ENCODE results near the gene PDAP1.
A peak's percentile ranks its signal among the peaks of the same experiment; 100 is the strongest.
"Not testable (repeated sequence)": the region's sequence is repeated elsewhere in the genome, so short reads cannot be mapped to it uniquely, and the experiment has no call there.

Gene PDAP1

DNA sequence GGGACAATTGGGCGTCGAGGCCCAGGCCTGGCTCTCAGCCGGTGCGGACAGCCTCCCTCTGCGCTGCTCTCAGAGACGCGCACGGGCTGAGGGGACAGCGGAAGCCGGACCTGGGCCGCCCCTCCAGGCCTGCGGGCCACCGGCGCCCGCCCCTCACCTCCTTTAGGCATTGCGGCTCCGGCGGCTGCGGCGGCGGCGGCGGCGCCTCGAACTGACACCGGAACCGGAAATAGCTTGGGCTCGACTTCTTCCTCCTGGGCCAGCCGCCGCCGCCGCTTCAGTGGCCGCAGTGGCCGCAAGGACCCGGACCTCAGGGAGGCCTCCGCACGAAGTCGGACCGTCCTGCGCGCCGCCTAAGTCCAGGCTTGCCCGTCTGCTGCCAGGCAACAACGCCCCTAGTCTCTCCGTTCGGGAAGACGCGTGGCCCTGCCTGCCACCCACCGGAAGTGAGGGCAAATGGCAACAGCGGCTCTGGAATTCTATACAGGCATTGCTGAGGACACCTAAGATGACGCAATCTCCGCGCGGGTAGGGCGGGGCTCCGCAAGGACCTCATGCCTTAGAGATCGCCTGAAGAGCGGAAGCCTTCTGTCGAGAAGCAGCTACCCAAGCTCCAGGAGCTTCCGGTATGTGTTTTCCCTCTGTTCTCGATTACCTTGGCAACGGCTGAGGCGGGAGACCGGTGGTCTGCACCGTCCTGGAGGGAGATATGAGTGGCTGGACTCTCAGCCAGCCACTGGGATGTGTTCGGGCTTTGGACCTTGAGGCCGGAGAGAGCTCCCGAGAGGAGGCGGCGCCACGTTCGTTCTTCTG is at the start of gene PDAP1, which contains the start of gene BUD31:
PDAP1 (minus strand) TSS at position 219 of the 813 bp plus-strand sequence; CDS start at position 170, 49 bp downstream.
BUD31 (plus strand) TSS at position 591 of the 813 bp plus-strand sequence. CDS start 2,124 bp downstream, outside the sequence.
- peak; percentile 86 to 92 (median 86) for DNase-seq (ENCODE audit: low read depth in 3 of 3)

GRCh38 chr7:99457650-99458493 is 49.5 kb upstream of the PDAP1 start:
- DNase-seq (ENCODE audit: low read depth in 3 of 3): no peak

DNA sequence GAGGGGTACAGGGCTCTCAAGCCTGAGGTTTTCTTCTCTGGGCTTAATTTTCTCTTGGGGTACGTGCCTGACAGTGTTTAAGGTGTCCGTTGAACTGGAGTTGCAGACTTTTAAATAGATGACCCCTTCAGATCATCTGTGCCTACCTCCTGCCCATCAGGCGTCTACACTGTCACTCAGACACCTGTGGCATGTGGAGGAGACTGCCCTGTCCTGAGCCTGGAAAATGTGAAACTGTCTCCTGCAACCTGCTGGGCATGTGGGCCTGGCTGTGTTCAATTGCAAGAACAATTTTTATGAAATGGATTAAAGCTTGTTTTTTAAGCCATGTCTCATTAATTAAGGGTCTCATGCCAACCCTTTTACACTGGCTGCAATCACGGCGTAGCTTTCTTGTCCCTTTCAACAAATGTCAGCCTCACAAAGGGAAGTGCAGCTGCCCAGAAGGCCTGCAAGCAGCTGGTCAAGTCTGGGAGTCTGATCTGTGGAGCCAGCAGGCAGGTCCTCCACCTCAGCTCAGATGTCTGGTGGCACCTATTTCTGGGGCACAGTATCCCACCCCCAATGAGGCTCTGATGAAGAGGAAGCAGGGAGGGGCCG is 48.8 kb upstream of the PDAP1 start:
- no peak for DNase-seq (ENCODE audit: low read depth in 3 of 3)

GRCh38 chr7:99456288-99456687 is 47.9 kb upstream of the PDAP1 start:
- no peak for DNase-seq (ENCODE audit: low read depth in 3 of 3)

GRCh38 chr7:99455874-99456273 is 47.5 kb upstream of the PDAP1 start:
- no peak for DNase-seq (ENCODE audit: low read depth in 3 of 3)

DNA sequence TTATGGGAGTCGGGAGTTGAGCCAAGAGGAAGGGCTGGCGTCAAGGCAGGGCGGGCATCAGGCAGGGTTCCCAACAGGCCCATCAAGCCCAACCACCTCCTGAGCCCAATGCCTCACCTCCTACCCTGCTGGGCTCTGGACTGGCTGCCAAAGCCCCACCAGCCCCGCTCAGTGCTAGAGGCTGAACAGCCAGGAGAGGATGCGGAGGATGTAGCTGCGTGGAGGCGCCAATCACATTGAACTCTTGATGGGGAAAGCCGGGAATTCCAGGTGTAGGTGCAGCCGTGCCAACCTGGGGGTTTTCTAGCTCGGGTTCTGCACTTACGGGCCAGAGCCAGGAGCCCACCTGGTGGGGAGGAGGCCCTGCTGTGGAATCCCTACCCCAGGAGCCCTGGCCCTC is 44.7 kb upstream of the PDAP1 start:
- no peak for DNase-seq (ENCODE audit: low read depth in 3 of 3)

- no peak for DNase-seq (ENCODE audit: low read depth in 3 of 3)
These were observed 44.1 kb upstream of the PDAP1 start for GRCh38 chr7:99452541-99452940.

GRCh38 chr7:99451936-99452335 is 43.5 kb upstream of the PDAP1 start:
- no peak for DNase-seq (ENCODE audit: low read depth in 3 of 3)

GRCh38 chr7:99449326-99449725 is 40.9 kb upstream of the PDAP1 start:
- no peak for DNase-seq (ENCODE audit: low read depth in 3 of 3)

DNA sequence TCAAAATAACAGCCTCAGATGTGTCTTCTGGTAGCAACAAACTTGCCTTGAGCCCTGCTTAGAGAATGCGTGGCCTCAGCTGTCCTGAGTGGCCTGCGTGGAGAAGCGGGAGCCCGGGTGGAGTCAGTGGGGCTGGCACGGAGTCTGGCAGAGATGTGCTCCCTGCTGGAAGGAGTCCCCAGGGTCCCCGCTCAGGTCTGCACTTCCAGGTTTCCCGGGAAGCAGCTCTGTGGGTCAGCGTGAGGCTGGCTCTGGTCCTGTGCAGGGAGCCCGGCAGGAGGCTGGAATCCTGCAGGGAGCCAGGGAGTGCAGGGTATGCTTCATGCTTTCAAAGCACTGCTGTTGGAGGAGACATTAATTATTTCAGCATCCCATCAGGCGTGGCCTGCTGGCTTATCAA is 40.5 kb upstream of the PDAP1 start:
- no peak for DNase-seq (ENCODE audit: low read depth in 3 of 3)

DNA sequence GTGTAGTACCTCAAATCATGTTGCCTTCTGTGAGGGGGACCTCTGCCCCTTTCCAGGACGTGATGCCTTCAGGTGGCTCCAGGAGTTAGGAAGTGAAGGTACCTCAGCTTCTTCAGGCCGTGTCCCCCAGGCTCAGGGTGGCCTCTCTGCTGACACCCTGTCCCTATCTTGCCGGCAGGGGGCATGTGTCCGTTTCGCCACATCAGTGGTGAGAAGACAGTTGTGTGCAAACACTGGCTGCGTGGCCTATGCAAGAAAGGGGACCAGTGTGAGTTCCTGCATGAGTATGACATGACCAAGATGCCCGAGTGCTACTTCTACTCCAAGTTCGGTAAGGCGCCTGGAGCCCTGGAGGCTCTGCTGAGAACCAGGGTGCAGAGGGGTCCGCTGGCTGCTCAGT is 39.5 kb upstream of the PDAP1 start:
- DNase-seq (ENCODE audit: low read depth in 3 of 3): no peak

GRCh38 chr7:99446096-99446495 is 37.7 kb upstream of the PDAP1 start:
- DNase-seq (ENCODE audit: low read depth in 3 of 3): no peak

DNA sequence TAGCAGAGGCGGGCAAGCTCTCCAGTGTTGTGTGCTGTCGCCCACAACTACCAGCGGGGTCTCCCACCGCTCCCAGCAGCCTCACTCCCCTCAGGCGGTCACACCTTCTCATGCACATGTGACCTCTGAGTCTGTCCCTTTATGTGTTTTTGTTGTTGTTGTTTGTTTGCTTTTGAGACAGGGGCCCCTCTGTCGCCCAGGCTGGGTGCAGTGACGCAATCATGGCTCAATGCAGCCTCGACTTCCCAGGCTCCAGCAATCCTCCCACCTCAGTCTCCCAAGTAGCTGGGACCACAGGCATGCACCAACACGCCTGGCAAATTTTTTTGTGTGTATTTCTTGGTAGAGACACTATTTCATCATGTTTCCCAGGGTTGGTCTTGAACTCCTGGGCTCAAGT is 31.8 kb upstream of the PDAP1 start:
- no peak for DNase-seq (ENCODE audit: low read depth in 3 of 3)

- DNase-seq (ENCODE audit: low read depth in 3 of 3): peak; percentile 87 to 94 (median 90)
These were observed 30.4 kb upstream of the PDAP1 start, which contains the start of the genes CPSF4 and PTCD1 for GRCh38 chr7:99438573-99439480. TSS of gene CPSF4 (plus strand) at chr7:99438943. CDS start at chr7:99439083, 140 bp downstream. TSS of gene PTCD1 (minus strand) at chr7:99438798. CDS start at chr7:99435242, 3,556 bp downstream.

- DNase-seq (ENCODE audit: low read depth in 3 of 3): no peak
These were observed 29.7 kb upstream of the PDAP1 start for GRCh38 chr7:99437946-99438572.

GRCh38 chr7:99433158-99433557 is 24.8 kb upstream of the PDAP1 start:
- no peak for DNase-seq (ENCODE audit: low read depth in 3 of 3)

DNA sequence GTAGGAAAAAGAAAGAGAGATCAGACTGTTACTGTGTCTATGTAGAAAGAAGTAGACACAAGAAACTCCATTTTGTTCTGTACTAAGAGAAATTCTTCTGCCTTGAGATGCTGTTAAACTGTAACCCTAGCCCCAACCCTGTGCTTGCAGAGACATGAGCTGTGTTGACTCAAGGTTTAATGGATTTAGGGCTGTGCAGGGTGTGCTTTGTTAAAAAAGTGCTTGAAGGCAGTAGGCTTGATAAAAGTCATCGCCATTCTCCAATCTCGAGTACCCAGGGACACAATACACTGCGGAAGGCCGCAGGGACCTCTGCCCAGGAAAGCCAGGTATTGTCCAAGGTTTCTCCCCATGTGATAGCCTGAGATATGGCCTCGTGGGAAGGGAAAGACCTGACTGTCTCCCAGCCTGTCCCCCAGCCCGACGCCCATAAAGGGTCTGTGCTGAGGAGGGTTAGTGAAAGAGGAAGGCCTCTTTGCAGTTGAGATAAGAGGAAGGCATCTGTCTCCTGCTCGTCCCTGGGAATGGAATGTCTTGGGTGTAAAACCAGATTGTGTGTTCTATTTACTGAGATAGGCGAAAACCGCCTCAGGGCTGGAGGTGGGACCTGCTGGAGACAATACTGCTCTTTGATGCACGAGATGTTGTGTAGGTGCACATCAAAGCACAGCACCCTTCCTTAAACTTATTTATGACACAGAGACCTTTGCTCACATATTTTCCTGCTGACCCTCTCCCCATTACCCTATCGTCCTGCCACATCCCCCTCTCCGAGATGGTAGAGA is 23.6 kb upstream of the PDAP1 start:
- not testable (repeated sequence) for DNase-seq (ENCODE audit: low read depth in 3 of 3)

- DNase-seq (ENCODE audit: low read depth in 3 of 3): no peak
These were observed 21.4 kb upstream of the PDAP1 start for GRCh38 chr7:99429756-99430155.

- no peak for DNase-seq (ENCODE audit: low read depth in 3 of 3)
These were observed 20.7 kb upstream of the PDAP1 start for GRCh38 chr7:99428972-99429566.
